ENCODE data around the gene CDH20.

- no peak for TF ChIP-seq POLR2AphosphoS5 (IDR thresholded peaks at IDR 0.05)
- no peak for TF ChIP-seq CTCF (IDR thresholded peaks at IDR 0.05)
- TF ChIP-seq POLR2A (IDR thresholded peaks at IDR 0.05), result no peak
These were observed 17.3 kb downstream of the CDH20 start for GRCh38 chr18:61350578-61350977.

All from suprapubic skin (tissue), 4 donors.